ENCODE results near the gene PPCS. TPM values are rescaled to one million over a fixed set of nuclear protein-coding genes. Genes with fewer than 3 reads are reported as not detected.

PPCS gene
- total RNA-seq, 1 experiment from 2014 or later: 53.2 TPM

DNA sequence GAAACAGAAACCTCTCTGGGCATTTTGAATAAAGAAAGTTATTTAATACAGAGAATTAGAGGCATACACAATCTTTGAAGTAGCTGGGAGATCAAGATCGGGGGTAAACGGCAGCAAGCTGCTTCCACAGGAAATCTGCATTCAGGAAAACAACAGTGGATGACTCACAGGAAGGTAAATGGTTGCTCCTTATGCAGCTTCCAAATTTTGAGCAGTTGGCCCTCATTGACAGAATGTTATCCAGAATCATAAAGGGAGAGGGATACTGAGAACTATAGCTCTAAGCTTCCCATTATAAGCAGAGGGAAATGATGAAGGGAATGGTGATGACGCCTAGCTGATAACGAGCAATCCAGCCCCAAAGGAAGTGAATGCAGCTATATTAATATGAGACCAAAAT is 29.1 kb upstream of the PPCS start:
- Histone ChIP-seq H3K27me3 (ENCODE audit: insufficient read depth, low read length) (no peaks in the 10 kb centered on the region), H4K20me1 (ENCODE audit: insufficient read depth) (no peaks in the 10 kb centered on the region), H2AFZ (ENCODE audit: low read depth, low read length, poor library complexity, severe bottlenecking) (no peak overlapping the region), H3K79me2 (ENCODE audit: insufficient read depth, low read length) (no peaks in the 10 kb centered on the region), H3K4me2 (ENCODE audit: low read length) (no peak overlapping the region), H3K9me3 (ENCODE audit: control insufficient read depth in 1 of 2, insufficient read depth in 1 of 2, low read depth in 1 of 2, low read length in 2 of 2) (no peaks in the 10 kb centered on the region), H3K4me1 (ENCODE audit: control insufficient read depth in 1 of 2, insufficient read depth in 2 of 2, low read length in 2 of 2) (no peaks in the 10 kb centered on the region), H3K9ac (ENCODE audit: low read length) (no peak overlapping the region), H3K27ac (ENCODE audit: low read depth, low read length) (no peak overlapping the region), H3K9me2 (ENCODE audit: insufficient read depth) (no peaks in the 10 kb centered on the region), H3K4me3 (replicated peaks in 1 of 2; ENCODE audit: low read depth in 1 of 2, low read length in 2 of 2) (no peak overlapping the region), H3K36me3 (ENCODE audit: control insufficient read depth in 1 of 2, insufficient read depth in 2 of 2, low read length in 2 of 2) (no peaks in the 10 kb centered on the region)
- POLR2A ChIA-PET: interaction anchor here (0.6 kb wide), 1 partner anchor 648 kb away, joined by 3 read pairs; no protein-coding TSS in a partner anchor
- no TSS peak for BruUV-seq (replicated peaks)
- TF ChIP-seq EZH2 (IDR thresholded peaks at IDR 0.05) (no peak), EZH2phosphoT487 (IDR thresholded peaks at IDR 0.05; ENCODE audit: borderline replicate concordance) (no peak), FOSL1 (IDR thresholded peaks at IDR 0.05; ENCODE audit: low read depth) (no peak), SRF (IDR thresholded peaks at IDR 0.05; ENCODE audit: low read depth) (no peak), CEBPB (IDR thresholded peaks at IDR 0.05; ENCODE audit: low read depth) (no peak), JUND (IDR thresholded peaks at IDR 0.05) (no peak), YY1 (IDR thresholded peaks at IDR 0.05; ENCODE audit: extremely low read depth, insufficient replicate concordance, low read depth, low read length) (no peak), ZNF274 (IDR thresholded peaks at IDR 0.05; ENCODE audit: low read depth, low read length) (no peak), ELF1 (IDR thresholded peaks at IDR 0.05; ENCODE audit: borderline replicate concordance, low read depth) (no peak), MAX (IDR thresholded peaks at IDR 0.05) (no peak)
- TF ChIP-seq, protein P1, sequence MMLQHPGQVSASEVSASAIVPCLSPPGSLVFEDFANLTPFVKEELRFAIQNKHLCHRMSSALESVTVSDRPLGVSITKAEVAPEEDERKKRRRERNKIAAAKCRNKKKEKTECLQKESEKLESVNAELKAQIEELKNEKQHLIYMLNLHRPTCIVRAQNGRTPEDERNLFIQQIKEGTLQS (IDR thresholded peaks at IDR 0.05): no peak
- TF ChIP-seq, protein P2, sequence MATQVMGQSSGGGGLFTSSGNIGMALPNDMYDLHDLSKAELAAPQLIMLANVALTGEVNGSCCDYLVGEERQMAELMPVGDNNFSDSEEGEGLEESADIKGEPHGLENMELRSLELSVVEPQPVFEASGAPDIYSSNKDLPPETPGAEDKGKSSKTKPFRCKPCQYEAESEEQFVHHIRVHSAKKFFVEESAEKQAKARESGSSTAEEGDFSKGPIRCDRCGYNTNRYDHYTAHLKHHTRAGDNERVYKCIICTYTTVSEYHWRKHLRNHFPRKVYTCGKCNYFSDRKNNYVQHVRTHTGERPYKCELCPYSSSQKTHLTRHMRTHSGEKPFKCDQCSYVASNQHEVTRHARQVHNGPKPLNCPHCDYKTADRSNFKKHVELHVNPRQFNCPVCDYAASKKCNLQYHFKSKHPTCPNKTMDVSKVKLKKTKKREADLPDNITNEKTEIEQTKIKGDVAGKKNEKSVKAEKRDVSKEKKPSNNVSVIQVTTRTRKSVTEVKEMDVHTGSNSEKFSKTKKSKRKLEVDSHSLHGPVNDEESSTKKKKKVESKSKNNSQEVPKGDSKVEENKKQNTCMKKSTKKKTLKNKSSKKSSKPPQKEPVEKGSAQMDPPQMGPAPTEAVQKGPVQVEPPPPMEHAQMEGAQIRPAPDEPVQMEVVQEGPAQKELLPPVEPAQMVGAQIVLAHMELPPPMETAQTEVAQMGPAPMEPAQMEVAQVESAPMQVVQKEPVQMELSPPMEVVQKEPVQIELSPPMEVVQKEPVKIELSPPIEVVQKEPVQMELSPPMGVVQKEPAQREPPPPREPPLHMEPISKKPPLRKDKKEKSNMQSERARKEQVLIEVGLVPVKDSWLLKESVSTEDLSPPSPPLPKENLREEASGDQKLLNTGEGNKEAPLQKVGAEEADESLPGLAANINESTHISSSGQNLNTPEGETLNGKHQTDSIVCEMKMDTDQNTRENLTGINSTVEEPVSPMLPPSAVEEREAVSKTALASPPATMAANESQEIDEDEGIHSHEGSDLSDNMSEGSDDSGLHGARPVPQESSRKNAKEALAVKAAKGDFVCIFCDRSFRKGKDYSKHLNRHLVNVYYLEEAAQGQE (IDR thresholded peaks at IDR 0.05; ENCODE audit: low read depth): no peak
- TF ChIP-seq, protein P3, sequence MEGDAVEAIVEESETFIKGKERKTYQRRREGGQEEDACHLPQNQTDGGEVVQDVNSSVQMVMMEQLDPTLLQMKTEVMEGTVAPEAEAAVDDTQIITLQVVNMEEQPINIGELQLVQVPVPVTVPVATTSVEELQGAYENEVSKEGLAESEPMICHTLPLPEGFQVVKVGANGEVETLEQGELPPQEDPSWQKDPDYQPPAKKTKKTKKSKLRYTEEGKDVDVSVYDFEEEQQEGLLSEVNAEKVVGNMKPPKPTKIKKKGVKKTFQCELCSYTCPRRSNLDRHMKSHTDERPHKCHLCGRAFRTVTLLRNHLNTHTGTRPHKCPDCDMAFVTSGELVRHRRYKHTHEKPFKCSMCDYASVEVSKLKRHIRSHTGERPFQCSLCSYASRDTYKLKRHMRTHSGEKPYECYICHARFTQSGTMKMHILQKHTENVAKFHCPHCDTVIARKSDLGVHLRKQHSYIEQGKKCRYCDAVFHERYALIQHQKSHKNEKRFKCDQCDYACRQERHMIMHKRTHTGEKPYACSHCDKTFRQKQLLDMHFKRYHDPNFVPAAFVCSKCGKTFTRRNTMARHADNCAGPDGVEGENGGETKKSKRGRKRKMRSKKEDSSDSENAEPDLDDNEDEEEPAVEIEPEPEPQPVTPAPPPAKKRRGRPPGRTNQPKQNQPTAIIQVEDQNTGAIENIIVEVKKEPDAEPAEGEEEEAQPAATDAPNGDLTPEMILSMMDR (IDR thresholded peaks at IDR 0.05 in 2 of 3, conservative IDR thresholded peaks at IDR 0.05 in 1 of 3; ENCODE audit: borderline replicate concordance in 1 of 3, insufficient read depth in 1 of 3, low read depth in 2 of 3, low read length in 2 of 3): no peak
- TF ChIP-seq, protein P4, sequence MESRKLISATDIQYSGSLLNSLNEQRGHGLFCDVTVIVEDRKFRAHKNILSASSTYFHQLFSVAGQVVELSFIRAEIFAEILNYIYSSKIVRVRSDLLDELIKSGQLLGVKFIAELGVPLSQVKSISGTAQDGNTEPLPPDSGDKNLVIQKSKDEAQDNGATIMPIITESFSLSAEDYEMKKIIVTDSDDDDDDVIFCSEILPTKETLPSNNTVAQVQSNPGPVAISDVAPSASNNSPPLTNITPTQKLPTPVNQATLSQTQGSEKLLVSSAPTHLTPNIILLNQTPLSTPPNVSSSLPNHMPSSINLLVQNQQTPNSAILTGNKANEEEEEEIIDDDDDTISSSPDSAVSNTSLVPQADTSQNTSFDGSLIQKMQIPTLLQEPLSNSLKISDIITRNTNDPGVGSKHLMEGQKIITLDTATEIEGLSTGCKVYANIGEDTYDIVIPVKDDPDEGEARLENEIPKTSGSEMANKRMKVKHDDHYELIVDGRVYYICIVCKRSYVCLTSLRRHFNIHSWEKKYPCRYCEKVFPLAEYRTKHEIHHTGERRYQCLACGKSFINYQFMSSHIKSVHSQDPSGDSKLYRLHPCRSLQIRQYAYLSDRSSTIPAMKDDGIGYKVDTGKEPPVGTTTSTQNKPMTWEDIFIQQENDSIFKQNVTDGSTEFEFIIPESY (IDR thresholded peaks at IDR 0.05; ENCODE audit: extremely low read depth, insufficient replicate concordance, low read length): no peak
- ATAC-seq (no peak), DNase-seq (ENCODE audit: low read depth, low spot score) (no peak)
- RAD21 ChIA-PET (ENCODE audit: low non-redundant PET in 1 of 2, low total read pairs in 2 of 2, uncharacterized antibody in 2 of 2, unreplicated experiment in 2 of 2): no interaction called here
- CTCF ChIA-PET: no interaction called here
- intact Hi-C loops (cut with micrococcal nuclease): no loop called here

Data from HCT116 (cell line).